AG09319 (cell line): ENCODE results near the gene CNTD1.
"Not testable (repeated sequence)": the region's sequence is repeated elsewhere in the genome, so short reads cannot be mapped to it uniquely, and the experiment has no call there.

Source experiments
- DNase-seq: peaks from one replicate; pipeline ENCODE4 v3.0.0-alpha.2; 2010; ENCODE audit warnings: low read depth; ENCODE audit errors: extremely low read depth
- CTCF ChIP-seq: IDR thresholded peaks from 2 replicates; pipeline ENCODE4 v1.5.1; 2011; ENCODE audit warnings: low read depth, mild to moderate bottlenecking, inconsistent platforms, low read length, moderate library complexity

Gene CNTD1

GRCh38 chr17:42760652-42761581 lies 37.7 kb upstream of the CNTD1 start, which contains the start of gene RAMP2:
Gene RAMP2 (plus strand): TSS chr17:42761227. CDS start chr17:42761262, 35 bp downstream.
- TF ChIP-seq CTCF, result no peak
- no peak for DNase-seq

- no peak for TF ChIP-seq CTCF
- no peak for DNase-seq
These were observed 37.0 kb upstream of the CNTD1 start for GRCh38 chr17:42761638-42762037.

- no peak for DNase-seq
- TF ChIP-seq CTCF, result no peak
These were observed 32.5 kb upstream of the CNTD1 start for GRCh38 chr17:42766124-42766523.

- TF ChIP-seq CTCF, result no peak
These were observed 31.1 kb upstream of the CNTD1 start for GRCh38 chr17:42767512-42767911.

GRCh38 chr17:42768006-42768405 lies 30.7 kb upstream of the CNTD1 start:
- not testable (repeated sequence) for DNase-seq

More at GRCh38 chr17:42767512-42767911, 31.1 kb upstream of the CNTD1 start:
- no peak for DNase-seq

- not testable (repeated sequence) for DNase-seq
These were observed 28.7 kb upstream of the CNTD1 start for GRCh38 chr17:42769964-42770363.

- no peak for TF ChIP-seq CTCF
- DNase-seq, result no peak
These were observed 25.7 kb upstream of the CNTD1 start for GRCh38 chr17:42772945-42773289.

GRCh38 chr17:42773290-42774035 lies 25.2 kb upstream of the CNTD1 start, which contains the start of gene VPS25:
Gene VPS25 (plus strand): TSS chr17:42773449. CDS start chr17:42773476, 27 bp downstream.
- DNase-seq, result peak; percentile 64

More at GRCh38 chr17:42773290-42774035, 25.2 kb upstream of the CNTD1 start, which contains the start of gene VPS25:
- TF ChIP-seq CTCF, result peak; percentile 36
